NB4 (cell line): ENCODE results near the gene GAB3.
"Not testable (repeated sequence)": the region's sequence is repeated elsewhere in the genome, so short reads cannot be mapped to it uniquely, and the experiment has no call there.

Source experiments
- DNase-seq: peaks from one replicate; pipeline ENCODE4 v3.0.0; 2010; ENCODE audit warnings: low read depth
- H3K4me3 ChIP-seq: one replicate; pipeline ENCODE4 v1.5.1; 2011; ENCODE audit warnings: mild to moderate bottlenecking, low read depth, low read length, moderate library complexity
- MYC ChIP-seq: IDR thresholded peaks from 2 replicates; pipeline ENCODE4 v1.6.1; 2011; ENCODE audit warnings: low read depth, low read length
- POLR2A ChIP-seq: IDR thresholded peaks from 2 replicates; pipeline ENCODE4 v1.6.1; 2011; ENCODE audit warnings: mild to moderate bottlenecking; ENCODE audit not compliant: insufficient read length; ENCODE audit errors: extremely low read depth
- TF ChIP-seq, protein P1 (sequence below): IDR thresholded peaks from 2 replicates; pipeline ENCODE4 v1.6.1; 2011; ENCODE audit warnings: low read depth, low read length
- TF ChIP-seq, protein P2 (sequence below): IDR thresholded peaks from one replicate; pipeline ENCODE4 v1.5.1; 2012; ENCODE audit warnings: low read depth, low read length

Gene GAB3

DNA sequence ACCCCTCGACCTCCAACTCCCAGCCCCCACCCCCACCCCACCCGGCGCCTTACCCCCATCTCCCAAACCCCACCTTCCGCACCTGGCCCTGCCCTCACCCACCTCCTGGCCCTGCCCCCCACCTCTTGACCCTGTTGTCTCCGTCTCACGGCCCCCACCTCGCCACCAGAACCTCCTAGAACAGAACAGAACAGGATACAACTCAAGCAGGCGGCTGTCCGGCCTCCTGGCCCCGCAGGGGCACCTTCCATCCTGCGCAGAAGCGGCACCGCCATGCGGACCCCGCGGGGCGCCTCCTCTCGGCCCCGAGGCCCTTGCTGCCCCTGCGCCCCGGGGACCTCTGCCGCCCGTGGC lies 97.9 kb downstream of the GAB3 start:
- TF ChIP-seq, protein P1, sequence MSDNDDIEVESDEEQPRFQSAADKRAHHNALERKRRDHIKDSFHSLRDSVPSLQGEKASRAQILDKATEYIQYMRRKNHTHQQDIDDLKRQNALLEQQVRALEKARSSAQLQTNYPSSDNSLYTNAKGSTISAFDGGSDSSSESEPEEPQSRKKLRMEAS: no peak
- no peak for TF ChIP-seq MYC
- TF ChIP-seq, protein P2, sequence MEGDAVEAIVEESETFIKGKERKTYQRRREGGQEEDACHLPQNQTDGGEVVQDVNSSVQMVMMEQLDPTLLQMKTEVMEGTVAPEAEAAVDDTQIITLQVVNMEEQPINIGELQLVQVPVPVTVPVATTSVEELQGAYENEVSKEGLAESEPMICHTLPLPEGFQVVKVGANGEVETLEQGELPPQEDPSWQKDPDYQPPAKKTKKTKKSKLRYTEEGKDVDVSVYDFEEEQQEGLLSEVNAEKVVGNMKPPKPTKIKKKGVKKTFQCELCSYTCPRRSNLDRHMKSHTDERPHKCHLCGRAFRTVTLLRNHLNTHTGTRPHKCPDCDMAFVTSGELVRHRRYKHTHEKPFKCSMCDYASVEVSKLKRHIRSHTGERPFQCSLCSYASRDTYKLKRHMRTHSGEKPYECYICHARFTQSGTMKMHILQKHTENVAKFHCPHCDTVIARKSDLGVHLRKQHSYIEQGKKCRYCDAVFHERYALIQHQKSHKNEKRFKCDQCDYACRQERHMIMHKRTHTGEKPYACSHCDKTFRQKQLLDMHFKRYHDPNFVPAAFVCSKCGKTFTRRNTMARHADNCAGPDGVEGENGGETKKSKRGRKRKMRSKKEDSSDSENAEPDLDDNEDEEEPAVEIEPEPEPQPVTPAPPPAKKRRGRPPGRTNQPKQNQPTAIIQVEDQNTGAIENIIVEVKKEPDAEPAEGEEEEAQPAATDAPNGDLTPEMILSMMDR: no peak
- no peak for TF ChIP-seq POLR2A
- H3K4me3 ChIP-seq: no peak overlapping the region
- DNase-seq: no peak

DNA sequence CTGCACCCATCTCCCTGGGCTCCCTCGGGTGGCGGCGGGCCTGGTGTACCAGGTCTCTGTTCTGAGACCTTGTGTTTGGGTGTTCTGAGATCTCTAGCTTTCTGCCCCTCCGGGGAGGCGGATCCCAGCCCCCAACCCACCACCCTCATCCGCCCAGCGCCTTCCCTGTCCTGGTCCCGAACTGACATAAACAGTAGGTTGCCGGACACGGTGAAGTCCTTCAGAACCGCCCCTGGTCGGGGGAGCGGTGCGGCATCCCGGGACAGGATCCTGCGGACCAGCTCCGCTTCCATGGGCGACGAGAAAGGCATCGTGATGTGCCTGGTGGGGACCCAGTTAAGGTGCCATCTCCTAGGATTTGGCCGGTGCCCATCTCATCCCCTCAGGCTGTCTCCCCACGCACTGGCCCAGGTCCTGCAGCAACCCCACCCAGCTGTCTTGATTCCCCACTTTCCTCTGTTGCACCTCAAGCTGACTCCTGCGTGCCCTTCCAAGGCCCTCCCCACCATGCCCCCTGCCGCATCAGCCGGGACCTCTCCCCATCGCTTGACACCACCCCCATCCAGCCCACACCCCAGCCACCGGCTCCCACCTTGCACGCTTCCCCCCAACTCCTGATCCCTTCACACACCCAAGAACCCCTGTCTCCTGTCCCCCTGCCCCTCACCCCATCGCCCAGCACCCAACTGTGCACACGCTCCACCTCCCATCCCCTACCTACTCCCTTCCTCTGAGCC lies 98.4 kb downstream of the GAB3 start:
- DNase-seq: no peak
- H3K4me3 ChIP-seq: no peak overlapping the region
- no peak for TF ChIP-seq MYC
- TF ChIP-seq, protein P1: no peak
- no peak for TF ChIP-seq POLR2A
- TF ChIP-seq, protein P2: no peak

DNA sequence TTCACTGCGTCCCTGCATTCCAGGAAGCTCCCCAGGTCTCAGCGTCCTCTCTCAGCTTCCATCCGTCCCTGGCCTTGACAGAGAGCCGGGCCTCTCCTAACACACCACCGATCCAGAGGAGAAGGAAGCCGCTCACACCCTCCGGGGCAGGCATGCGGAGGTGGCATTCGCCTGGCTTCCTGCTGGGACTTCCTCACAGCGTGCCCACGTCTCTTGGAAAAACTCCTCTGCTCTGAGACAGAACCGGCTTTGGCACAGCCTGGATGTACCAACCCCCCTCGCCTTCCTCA lies 100.7 kb downstream of the GAB3 start:
- no peak overlapping the region for H3K4me3 ChIP-seq
- DNase-seq: no peak

DNA sequence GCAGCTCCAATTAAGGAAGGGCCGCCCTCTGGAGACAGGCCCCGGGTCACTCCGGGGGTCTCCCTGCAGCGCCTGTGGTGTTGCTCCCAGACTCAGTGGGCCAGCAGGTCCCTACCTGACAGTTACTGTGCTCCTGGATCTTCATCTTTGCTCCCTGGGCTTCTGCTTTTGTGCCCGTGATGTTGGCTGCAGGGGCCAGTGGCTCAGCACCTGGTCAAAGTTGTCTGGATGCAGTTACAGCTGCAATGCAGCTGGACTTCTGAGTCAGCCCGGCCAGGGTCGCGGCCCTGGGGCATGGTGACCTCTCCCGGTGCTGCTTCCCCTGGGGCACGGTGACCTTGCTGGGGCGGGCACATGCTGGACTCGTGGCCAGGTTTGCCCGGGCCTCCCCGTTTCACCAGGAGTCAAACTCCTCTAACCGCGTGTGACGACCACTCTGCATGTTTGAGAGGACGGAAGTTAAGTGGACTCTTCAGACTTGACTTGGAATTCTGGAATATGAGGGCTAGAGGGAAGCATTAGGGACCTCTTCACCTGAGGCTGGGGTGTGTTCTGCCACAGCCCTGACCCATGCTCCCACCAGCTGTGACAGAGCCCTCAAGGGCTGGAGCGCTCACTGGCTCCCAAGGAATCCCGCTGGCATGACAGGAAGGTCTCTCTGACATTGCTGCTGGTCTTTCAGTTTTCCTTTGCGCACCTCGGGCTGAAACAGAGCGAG lies 101.2 kb downstream of the GAB3 start:
- TF ChIP-seq, protein P2: no peak
- TF ChIP-seq POLR2A (no peak), MYC (no peak)
- TF ChIP-seq, protein P1: no peak
- no peak overlapping the region for H3K4me3 ChIP-seq
- no peak for DNase-seq

More for the DNA sequence above, 100.7 kb downstream of the GAB3 start:
- TF ChIP-seq MYC (no peak), POLR2A (no peak)
- TF ChIP-seq, protein P1: no peak
- TF ChIP-seq, protein P2: no peak

DNA sequence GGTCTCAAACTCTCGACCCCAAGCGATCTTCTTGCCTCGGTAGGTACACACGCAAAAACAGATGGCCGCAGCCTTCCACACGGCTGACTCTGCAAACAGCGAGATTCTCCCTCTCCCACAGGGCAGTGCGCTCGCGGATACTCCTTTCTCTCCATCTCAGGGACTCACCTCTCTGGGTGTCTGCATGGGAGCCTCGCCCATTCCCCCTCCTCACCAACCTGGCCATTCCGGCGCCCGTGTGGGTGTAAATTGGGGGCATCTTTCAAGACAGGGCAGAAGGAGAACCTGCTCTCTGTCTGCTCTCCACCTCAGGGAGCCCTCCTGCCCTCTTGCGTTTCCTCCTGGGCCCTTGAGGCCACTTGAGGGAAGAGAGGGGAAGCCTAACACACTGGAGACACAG lies 101.9 kb downstream of the GAB3 start:
- H3K4me3 ChIP-seq: no peak overlapping the region
- TF ChIP-seq, protein P2: no peak
- TF ChIP-seq POLR2A (no peak), MYC (no peak)
- TF ChIP-seq, protein P1: no peak
- no peak for DNase-seq

DNA sequence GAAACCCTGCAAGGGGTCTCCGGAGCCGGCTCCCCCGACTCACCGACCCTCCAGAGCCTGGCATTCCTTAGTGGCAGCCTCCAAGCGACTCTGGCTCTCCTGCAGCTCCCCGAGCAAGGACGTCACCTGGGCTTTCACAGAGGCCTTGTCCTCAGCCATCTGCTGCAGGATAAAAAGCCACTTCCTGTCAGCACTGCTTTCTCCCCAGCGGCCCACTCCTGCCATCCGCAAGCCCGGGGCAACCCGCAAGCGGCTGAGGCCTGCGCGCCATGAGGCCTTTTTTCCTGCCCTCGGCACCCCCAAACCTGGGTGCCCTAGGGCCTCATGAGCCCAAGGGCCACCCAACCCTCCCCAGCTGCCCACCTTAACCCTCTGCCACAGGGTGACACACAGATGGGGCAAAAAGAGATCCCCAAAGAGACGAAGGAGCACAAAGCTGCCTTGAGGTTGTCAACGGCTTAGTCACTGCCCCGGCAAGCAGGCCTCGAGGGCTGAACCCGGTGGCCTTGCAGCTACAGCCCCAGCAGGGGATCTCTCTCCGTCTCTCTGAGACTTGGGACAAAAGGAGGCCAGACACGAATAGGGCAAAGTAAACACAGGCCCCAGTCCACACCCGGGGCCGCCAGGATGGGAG lies 105.0 kb downstream of the GAB3 start:
- H3K4me3 ChIP-seq, DNase-seq: not testable (repeated sequence)

DNA sequence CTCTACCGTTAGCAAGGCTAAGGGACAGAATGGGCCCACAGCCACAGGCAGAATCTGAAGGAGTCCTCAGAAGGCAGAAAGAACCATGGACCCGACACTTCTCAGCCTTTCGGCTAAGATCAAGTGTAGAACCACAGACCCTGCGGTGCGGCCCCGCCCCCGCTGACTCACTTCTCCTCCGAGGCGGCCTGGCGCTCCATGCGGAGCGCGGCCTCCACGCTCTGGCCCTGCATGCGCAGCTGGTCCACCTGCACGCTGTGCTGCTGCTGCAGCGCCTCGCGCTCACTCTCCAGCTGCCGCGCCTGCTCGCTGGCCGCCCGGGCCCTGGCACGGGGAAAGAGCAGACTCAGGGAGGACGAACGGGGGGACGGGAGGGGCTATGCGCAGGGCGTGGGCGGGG lies 107.2 kb downstream of the GAB3 start:
- not testable (repeated sequence) for H3K4me3 ChIP-seq, DNase-seq

DNA sequence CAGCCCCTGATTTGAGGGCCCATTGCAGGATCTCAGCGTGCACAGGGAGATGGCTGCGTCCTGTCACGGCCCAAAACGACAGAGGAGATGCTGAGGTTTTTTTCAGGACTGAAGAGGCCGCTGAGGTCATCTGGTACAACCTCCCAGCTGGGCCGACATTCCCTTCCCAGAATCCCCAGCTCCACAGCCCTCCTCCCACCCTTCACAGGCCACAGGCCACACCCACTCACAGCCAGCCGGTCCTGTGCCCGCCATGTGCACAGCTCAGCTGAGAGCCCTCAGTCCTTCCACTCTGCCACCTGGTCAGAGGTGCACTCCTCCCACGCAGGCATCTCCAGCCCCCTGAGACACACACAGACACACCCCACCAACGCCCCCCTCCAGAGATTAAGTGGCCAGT lies 109.1 kb downstream of the GAB3 start:
- H3K4me3 ChIP-seq, DNase-seq: not testable (repeated sequence)

DNA sequence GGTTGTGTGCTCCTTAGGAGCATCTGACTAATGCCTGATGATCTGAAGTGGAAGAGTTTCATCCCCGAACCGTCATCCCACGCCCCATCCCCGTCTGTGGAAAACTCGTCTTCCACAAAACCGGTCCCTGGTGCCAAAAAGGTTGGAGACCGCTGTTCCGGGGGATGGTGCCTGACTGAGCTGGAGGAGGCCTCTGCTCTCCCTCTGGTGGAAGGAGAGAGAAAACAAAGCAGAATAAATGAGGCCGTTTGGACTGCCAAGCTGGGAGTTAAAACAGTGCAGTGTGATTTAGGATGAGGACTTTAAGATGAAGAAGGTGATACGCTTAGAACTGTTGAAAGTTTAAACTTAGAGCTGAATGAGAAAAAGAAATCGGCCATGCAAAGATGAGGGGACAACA lies 117.2 kb downstream of the GAB3 start:
- H3K4me3 ChIP-seq, DNase-seq: not testable (repeated sequence)

DNA sequence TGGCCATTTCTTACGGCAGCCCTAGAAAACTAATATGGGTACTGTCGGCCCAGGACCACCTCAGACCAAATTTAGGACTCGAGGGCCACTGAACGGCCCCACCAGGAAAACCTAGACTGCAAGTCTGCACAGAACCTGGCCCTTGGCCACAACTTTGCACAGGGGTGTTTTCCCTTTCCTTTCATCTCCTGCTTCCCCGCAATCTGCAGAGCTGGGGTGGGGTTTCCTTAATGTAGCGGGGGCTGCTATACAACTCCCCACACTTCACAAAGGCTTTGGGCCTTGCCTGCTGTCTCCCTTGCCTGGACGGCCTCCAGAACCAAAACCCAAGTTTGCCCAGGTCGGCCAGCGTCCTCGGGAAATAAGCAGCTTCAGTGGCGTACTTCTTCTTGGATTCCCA lies 119.9 kb downstream of the GAB3 start:
- DNase-seq, H3K4me3 ChIP-seq: not testable (repeated sequence)
